ENCODE results near the gene SIAH1.
"Not testable (repeated sequence)": the region's sequence is repeated elsewhere in the genome, so short reads cannot be mapped to it uniquely, and the experiment has no call there.

The SIAH1 gene

GRCh38 chr16:48367441-48368049 is 17.7 kb downstream of the SIAH1 start:
- no peak for DNase-seq

GRCh38 chr16:48366165-48367093 is 18.8 kb downstream of the SIAH1 start:
- DNase-seq = peak in 1 of 56 donors; percentile 30

DNA sequence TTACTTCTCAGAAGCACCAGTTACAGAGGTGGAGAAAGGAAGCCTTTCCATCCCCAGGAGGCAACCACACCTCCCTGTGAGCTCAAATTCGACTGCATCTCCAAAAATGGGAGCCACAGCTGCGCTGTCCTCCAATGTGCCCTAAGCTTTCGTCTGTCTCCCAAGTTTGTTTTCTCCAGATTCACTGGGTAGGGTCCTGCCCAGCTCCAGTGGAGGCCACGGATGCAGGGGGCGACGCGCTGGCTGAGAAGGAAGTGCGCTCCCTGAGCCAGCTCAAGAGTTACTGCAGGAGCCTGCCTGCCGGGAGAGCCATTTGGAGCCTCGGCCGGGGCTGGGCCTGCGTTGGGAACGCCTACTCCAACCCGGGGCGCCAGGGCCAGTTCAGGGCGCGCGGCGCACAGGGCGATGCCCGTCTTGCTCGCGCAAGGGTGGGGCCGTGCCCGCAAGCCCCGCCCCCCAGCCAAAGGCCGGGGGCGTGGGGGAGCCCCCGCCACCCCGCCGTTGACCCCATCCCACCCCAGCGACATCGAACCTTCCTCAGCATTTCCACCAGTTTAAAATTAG is 19.5 kb downstream of the SIAH1 start:
- DNase-seq = peak in 55 of 56 donors; percentile 6 to 86 (median 67)

DNA sequence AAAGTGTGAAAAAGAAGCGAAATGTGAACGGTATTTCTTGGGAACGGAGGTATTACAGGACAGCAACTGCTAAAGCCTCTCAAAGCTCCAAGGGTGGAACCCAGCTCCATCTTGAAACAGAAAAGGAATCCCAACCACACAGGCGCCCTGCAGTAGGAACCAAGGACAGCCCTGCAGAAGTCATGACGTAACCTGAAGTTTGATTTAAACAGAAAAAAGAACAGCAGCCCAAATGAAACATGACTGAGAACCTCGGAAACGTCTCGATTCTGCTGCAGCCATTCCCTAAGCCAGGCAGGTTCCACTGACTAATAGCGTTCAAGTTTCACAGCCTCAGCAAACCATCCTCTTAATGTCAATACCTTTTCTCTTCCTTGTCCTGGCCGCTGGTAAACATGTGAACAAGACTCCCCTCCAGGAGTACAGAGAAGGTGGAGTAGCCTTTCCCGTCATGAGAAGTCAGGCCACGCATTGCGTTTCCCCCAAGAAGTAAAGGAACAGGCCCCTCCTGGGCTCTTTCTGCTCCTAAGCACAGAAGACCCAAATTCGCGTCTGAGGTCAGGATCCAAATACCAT is 20.1 kb downstream of the SIAH1 start:
- no peak for DNase-seq

DNA sequence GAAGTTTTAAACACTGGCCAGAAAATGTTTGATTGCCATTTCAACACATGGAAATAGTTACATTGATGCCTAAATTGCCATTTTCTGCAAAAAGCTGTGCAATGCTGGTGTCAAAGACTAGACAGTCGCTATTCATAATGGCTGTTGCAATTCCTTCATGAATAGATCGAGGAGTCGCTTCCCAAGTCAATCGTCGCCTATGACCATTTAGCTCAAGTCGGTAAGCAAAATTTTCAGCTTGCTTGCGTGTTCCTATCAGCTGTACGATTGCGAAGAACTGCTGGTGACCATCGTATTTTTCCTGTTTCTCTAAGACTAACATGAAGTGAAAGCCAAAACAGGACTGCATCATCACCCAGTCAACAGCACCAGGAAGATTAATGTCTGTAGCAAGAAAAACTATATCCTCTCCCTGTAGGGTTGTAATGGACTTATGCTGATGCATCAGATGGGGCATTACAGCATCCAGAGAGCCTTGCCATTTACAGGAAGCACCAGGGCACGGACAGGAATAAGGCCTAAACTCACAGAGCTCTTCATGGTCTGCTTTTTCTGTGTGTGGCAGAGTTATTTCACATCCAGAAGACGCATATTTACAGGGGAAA is 23.6 kb downstream of the SIAH1 start:
- no peak for DNase-seq

GRCh38 chr16:48361012-48361411 is 24.2 kb downstream of the SIAH1 start:
- no peak for DNase-seq

DNA sequence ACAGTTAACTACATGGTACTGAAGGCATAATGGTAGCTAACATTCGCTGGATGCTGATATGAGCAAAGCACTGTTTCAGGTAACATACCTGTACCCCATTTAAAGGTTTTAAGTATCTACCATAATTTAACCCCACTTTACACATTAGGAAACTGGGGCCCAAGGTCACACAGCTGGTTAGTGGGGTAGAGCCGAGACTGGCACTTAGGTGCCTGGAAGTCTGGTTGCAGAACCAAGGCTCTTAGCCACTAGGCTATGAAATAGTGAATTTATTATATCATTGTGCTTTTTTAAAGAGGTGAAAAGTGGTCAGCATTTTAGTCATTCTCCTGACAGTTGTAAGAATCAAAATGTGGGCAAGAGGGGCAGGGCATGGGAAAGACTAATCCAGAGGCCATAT is 25.2 kb downstream of the SIAH1 start:
- DNase-seq = no peak

GRCh38 chr16:48358419-48358818 is 26.8 kb downstream of the SIAH1 start:
- no peak for DNase-seq

DNA sequence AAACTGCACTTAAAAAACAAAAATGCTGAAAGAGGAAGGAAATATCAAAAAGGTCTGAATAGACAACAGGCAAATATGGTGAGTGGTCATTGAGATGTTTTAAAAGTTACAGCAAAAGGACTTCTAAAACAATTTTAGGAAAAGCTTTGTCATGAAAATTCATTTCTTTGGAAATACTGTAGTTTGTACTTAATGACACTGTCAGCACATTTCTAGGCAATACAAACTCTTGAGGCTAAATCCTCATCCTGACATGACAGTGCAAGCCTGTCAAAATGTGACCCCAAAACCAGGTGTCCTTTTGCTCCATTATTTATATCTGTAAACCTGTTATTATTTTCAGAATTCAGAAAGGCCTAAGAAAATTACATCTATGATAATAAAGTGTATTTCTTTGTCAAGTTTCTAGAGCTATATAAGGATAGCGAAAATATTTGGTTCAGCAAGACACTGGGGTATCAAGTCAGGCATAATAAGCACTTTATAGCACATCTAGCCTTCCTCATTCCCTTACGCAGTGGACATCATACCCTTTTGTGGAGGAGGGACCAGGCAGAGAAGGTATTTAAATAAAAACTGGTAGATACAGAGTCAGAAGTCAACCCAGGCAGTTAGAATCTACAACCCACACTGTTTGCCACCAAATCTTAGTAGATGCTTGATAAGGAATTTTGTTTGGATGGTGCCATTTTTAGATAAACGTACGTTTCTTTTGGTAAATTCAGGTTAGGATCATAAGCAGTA is 28.4 kb downstream of the SIAH1 start:
- DNase-seq = no peak

DNA sequence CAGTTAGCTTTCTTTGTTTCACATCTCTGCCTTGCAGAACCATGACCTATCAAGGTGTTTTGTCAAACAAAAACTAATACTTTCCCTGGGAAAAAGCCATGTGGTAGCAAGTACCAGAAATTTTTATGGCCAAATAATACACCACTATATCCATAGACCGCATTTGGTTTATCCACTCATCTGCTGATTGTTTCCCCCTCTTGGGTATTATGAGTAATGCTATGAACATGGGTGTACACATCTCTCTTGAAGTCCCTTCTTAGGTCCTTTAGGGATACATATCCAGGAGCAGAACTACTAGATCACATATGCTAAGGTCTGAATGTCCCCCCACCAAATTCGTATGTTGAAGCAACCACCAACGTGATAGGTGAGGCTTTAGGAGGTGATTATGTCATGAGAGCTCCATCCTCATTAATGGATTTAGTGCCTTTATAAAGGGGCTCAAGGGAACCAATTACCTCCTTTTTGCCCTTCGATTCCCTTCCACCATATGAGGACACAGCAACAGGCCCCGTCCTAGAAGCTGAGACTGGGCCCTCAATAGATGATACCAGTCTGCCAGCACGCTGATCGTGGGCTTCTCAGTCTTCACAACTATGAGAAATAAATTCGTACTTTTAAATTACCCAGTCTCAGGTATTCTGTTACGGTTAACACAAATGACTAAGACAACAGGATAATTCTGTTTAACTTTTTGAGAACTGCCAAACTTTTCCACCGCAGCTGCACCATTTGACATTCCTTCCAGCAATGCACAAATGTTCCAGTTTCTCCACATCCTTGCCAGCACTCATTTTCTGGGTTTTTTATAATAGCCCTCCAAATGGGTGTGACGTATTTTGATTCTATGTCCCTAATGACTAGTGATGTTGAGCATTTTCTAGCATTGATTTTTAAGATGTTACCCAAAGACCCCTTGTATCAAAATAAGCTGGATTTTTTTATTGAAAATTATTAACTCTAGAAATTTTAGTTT is 30.0 kb downstream of the SIAH1 start:
- DNase-seq = no peak

GRCh38 chr16:48354385-48354784 is 30.8 kb downstream of the SIAH1 start:
- DNase-seq = not testable (repeated sequence)

DNA sequence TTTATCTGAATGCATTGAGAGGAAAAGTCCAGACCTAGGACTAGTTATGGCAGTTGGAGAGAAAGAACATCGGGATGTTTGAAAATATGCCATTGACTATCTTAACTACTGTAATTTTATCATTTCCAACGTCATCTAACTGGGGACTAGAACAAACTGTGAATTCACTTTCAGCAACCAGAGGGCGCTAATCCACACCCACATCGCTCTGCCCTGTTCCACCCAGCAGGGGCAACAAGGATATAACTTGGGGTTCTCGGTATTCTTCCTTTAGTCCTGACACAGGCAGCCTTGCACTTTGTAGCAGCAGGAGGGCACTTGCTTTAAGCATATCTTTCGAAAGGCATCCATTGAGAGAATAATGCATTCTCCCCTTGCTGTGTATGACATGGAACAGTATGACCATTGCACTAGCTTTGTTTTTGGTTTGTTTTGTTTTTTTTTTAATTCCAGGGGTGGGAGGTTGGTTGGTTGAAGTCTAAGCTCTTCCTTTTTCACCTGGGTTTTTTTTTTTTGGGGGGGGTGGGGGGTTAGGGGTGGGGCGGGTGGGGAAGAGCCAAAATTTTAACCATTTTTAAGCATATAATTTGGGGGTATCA is 31.5 kb downstream of the SIAH1 start:
- DNase-seq = peak in 27 of 56 donors; percentile 6 to 69 (median 19)

DNA sequence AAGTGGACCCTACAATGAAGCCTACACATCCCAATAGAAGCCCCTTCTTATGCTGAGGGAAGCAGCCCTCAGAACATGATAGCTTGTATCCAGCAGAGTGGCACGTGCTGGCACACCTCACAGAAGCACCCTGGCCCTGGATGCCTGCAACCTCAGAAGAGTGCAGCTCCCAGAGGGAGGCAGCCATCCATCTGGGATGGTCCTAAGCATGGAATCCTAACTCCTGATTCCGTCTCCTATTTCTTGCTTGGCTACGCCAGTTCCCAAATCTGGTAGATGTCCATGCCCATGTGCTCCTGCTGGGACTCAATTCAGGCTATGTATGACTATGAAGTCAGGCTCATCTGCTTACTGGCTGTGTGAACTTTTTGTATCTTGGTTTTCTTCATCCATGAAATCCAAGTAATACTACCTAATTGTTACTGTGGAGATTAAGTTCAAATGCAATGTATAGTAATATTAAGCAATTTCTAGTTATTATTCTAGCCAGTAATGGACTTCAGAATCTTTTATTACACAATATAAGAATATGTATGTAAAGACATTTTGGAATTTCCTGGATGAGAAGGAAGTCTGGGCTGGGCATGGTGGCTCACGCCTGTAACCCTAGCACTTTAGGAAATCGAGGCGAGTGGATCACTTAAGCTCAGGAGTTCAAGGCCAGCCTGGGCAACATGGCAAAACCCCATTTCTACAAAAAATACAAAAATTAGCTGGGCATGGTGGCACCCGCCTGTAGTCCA is 32.4 kb downstream of the SIAH1 start:
- no peak for DNase-seq

- no peak for DNase-seq
Observed at GRCh38 chr16:48350736-48351135, 34.5 kb downstream of the SIAH1 start.

GRCh38 chr16:48347980-48348379 is 37.2 kb downstream of the SIAH1 start:
- DNase-seq = peak in 29 of 56 donors; percentile 6 to 76 (median 32)

GRCh38 chr16:48347191-48347865 is 37.9 kb downstream of the SIAH1 start:
- DNase-seq = no peak

DNA sequence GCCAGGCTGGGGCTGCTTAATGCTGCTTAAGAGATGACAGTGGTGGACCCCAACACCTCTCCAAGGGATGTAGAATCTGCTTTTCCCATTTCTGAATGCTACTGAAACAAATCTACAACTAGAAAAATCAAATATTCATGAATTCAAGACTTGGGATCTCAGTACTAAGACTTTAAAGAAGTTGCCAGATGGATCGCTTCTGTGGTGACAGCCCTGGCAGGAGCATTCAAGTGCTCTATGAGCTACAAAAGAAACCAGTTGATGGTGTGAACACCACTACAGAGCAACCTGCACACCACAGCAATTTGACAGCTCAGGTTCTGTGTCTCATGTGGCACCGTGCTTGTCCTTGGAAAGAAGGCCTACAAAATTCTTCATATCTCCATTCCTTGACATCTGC is 42.6 kb downstream of the SIAH1 start:
- no peak for DNase-seq

GRCh38 chr16:48340054-48340453 is 45.2 kb downstream of the SIAH1 start:
- no peak for DNase-seq

All from amygdala (tissue), 56 donors.